Vagina (tissue), 2 donors: Measurements from ENCODE around the gene ARID3A. TPM values are rescaled to one million over a fixed set of nuclear protein-coding genes. Genes with fewer than 3 reads are reported as not detected.

Experiments used
- DNase-seq, 2 donors: peaks; one replicate each; pipeline ENCODE4 v3.0.0-alpha.2; 2017; ENCODE audit errors: extremely low spot score in 2 of 2
- H3K27ac ChIP-seq: fragments of 200-600 bp; sonication (generic); one replicate; pipeline ENCODE4 v1.5.1; 2019
- H3K27me3 ChIP-seq: fragments of 200-600 bp; sonication (generic); one replicate; pipeline ENCODE4 v1.5.1; 2019
- H3K36me3 ChIP-seq, 2 donors: fragments of 200-600 bp; sonication (generic); one replicate each; pipeline ENCODE4 v1.5.1; 2017 to 2019
- H3K4me1 ChIP-seq: fragments of 200-600 bp; sonication (generic); one replicate; pipeline ENCODE4 v1.5.1; 2019
- H3K4me3 ChIP-seq, 2 donors: fragments of 200-600 bp; sonication (generic); 1 replicate in 1 of 2; 2 replicates in 1 of 2; pipeline ENCODE4 v1.5.1; 2016 to 2019
- H3K9me3 ChIP-seq: fragments of 200-600 bp; sonication (generic); one replicate; pipeline ENCODE4 v1.5.1; 2019
- CTCF ChIP-seq, 3 experiments: fragments of 450-650 bp in 2 of 3; fragments of 200-600 bp in 1 of 3; sonication (generic) in 1 of 3; IDR thresholded peaks; one replicate each; pipeline ENCODE4 v1.5.1; 2017 to 2019; ENCODE audit warnings: antibody characterized with exemption in 3 of 3, mild to moderate bottlenecking in 2 of 3, moderate library complexity in 2 of 3
- POLR2A ChIP-seq, 2 donors: fragments of 450-650 bp; IDR thresholded peaks; one replicate each; pipeline ENCODE4 v1.6.1; 2017; ENCODE audit warnings: antibody characterized with exemption in 2 of 2, mild to moderate bottlenecking in 2 of 2, moderate library complexity in 2 of 2
- POLR2AphosphoS5 ChIP-seq, 2 donors: sonication (generic); formaldehyde crosslinking; IDR thresholded peaks; one replicate each; pipeline ENCODE4 v1.9.0; 2017; ENCODE audit warnings: antibody characterized with exemption in 2 of 2, mild to moderate bottlenecking in 2 of 2, low read depth in 1 of 2; ENCODE audit not compliant: insufficient read depth in 1 of 2
- intact Hi-C: fragments of 100-400 bp; cut with DNase I; formaldehyde crosslinking; loops from one replicate; pipeline ENCODE4 v1.15.1; 2023
- total RNA-seq: library from RNA; depleted of rRNA; stranded (reverse); fragments of >200 nt; gene quantifications from one replicate; pipeline ENCODE4 v1.2.3, GENCODE V29; 2016

The ARID3A gene
- total RNA-seq, 1 donor from 2014 or later = 10.3 TPM

GRCh38 chr19:964761-965694, 39.2 kb downstream of the ARID3A start:
- H3K27me3 ChIP-seq = no peaks in the 10 kb centered on the region
- H3K36me3 ChIP-seq = peaks cover 0 to 37% of the 10 kb centered on the region in 2 donors
- no peaks in the 10 kb centered on the region for H3K4me1 ChIP-seq
- DNase-seq = no peak
- no peak overlapping the region for H3K27ac ChIP-seq
- intact Hi-C loops = no loop called here
- TF ChIP-seq CTCF (IDR thresholded peaks at IDR 0.05) (no peak), POLR2A (IDR thresholded peaks at IDR 0.05) (no peak), POLR2AphosphoS5 (IDR thresholded peaks at IDR 0.05; ENCODE audit: insufficient read depth in 1 of 2, low read depth in 1 of 2) (no peak)
- H3K4me3 ChIP-seq = no peak overlapping the region
- no peaks in the 10 kb centered on the region for H3K9me3 ChIP-seq

GRCh38 chr19:966485-967088, 40.8 kb downstream of the ARID3A start:
- TF ChIP-seq POLR2AphosphoS5 (IDR thresholded peaks at IDR 0.05; ENCODE audit: insufficient read depth in 1 of 2, low read depth in 1 of 2) (no peak), POLR2A (IDR thresholded peaks at IDR 0.05) (no peak), CTCF (IDR thresholded peaks at IDR 0.05) (no peak)
- Histone ChIP-seq H3K4me1 (no peaks in the 10 kb centered on the region), H3K4me3 (no peak overlapping the region), H3K9me3 (peaks cover 7% of the 10 kb centered on the region), H3K36me3 (peaks cover 0 to 49% of the 10 kb centered on the region in 2 donors), H3K27me3 (no peaks in the 10 kb centered on the region), H3K27ac (no peak overlapping the region)
- intact Hi-C loops = no loop called here
- DNase-seq = no peak

GRCh38 chr19:970695-971094, 44.9 kb downstream of the ARID3A start:
- Histone ChIP-seq H3K4me1 (no peaks in the 10 kb centered on the region), H3K9me3 (peaks cover 7% of the 10 kb centered on the region), H3K4me3 (no peak overlapping the region), H3K36me3 (peaks cover 0 to 49% of the 10 kb centered on the region in 2 donors), H3K27me3 (no peaks in the 10 kb centered on the region), H3K27ac (no peak overlapping the region)
- no peak for DNase-seq
- intact Hi-C loops = no loop called here
- TF ChIP-seq CTCF (IDR thresholded peaks at IDR 0.05) (no peak), POLR2A (IDR thresholded peaks at IDR 0.05) (no peak), POLR2AphosphoS5 (IDR thresholded peaks at IDR 0.05; ENCODE audit: insufficient read depth in 1 of 2, low read depth in 1 of 2) (no peak)

GRCh38 chr19:971795-972194, 46.0 kb downstream of the ARID3A start:
- Histone ChIP-seq H3K4me1 (no peaks in the 10 kb centered on the region), H3K36me3 (peaks cover 0 to 45% of the 10 kb centered on the region in 2 donors), H3K27ac (no peak overlapping the region), H3K4me3 (no peak overlapping the region), H3K9me3 (peaks cover 7% of the 10 kb centered on the region), H3K27me3 (no peaks in the 10 kb centered on the region)
- no peak for DNase-seq
- TF ChIP-seq POLR2AphosphoS5 (IDR thresholded peaks at IDR 0.05; ENCODE audit: insufficient read depth in 1 of 2, low read depth in 1 of 2) = no peak
- no peak for TF ChIP-seq CTCF (IDR thresholded peaks at IDR 0.05)
- no peak for TF ChIP-seq POLR2A (IDR thresholded peaks at IDR 0.05)
- intact Hi-C loops = no loop called here
